PC-9 (cell line): ENCODE measurements around the gene TMEM14A. TPM values are rescaled to one million over a fixed set of nuclear protein-coding genes. Genes with fewer than 3 reads are reported as not detected.

Source experiments
- BruUV-seq: library from RNA; stranded (reverse); fragments of 400-500 nt; replicated peaks from 2 replicates; lab custom pipeline; 2021; lab: Mats Ljungman, UMichigan
- CTCF ChIA-PET: fragments of 300-600 bp; sonication (Branson Sonifier 250); formaldehyde crosslinking; loops from one replicate; lab custom pipeline; 2022; ENCODE audit warnings: antibody characterized with exemption; lab: Charles Lee
- POLR2A ChIA-PET: fragments of 300-600 bp; sonication (Branson Sonifier 250); formaldehyde crosslinking; loops from one replicate; lab custom pipeline; 2022; ENCODE audit warnings: antibody characterized with exemption; ENCODE audit not compliant: unreplicated experiment; lab: Charles Lee
- DNase-seq, 2 experiments: peaks; one replicate each; pipeline versions ENCODE4 v3.0.0 to v3.0.0-alpha.2; 2015 to 2022; ENCODE audit warnings: mixed read lengths in 1 of 2
- H2AFZ ChIP-seq: fragments of 200-600 bp; sonication (generic); 2 replicates; pipeline ENCODE4 v1.8.1; 2017; ENCODE audit warnings: antibody characterized with exemption
- H3F3A ChIP-seq: fragments of 200-600 bp; sonication (generic); 2 replicates; pipeline ENCODE4 v1.8.1; 2017; ENCODE audit warnings: antibody characterized with exemption, mild to moderate bottlenecking, low read depth; ENCODE audit not compliant: insufficient read depth
- H3K27ac ChIP-seq: fragments of 200-600 bp; sonication (generic); 2 replicates; pipeline ENCODE4 v1.6.1; 2016; ENCODE audit warnings: mixed run types
- H3K27me3 ChIP-seq: fragments of 200-600 bp; sonication (generic); 2 replicates; pipeline ENCODE4 v1.6.1; 2016; ENCODE audit warnings: low read depth, mixed run types; ENCODE audit not compliant: insufficient read depth
- H3K36me3 ChIP-seq: fragments of 200-600 bp; sonication (generic); 2 replicates; pipeline ENCODE4 v1.6.1; 2016; ENCODE audit warnings: low read depth, mixed run types
- H3K4me1 ChIP-seq: fragments of 200-600 bp; sonication (generic); replicated peaks from 2 replicates; pipeline ENCODE4 v1.6.1; 2016; ENCODE audit warnings: mixed run types; ENCODE audit not compliant: insufficient read depth
- H3K4me2 ChIP-seq: fragments of 200-600 bp; sonication (generic); 2 replicates; pipeline ENCODE4 v1.6.1; 2017; ENCODE audit warnings: mixed run types
- H3K4me3 ChIP-seq: fragments of 200-600 bp; sonication (generic); 2 replicates; pipeline ENCODE4 v1.6.1; 2016; ENCODE audit warnings: mixed run types
- H3K79me2 ChIP-seq: fragments of 200-600 bp; sonication (generic); 2 replicates; pipeline ENCODE4 v1.6.1; 2017; ENCODE audit warnings: low read depth, mixed run types
- H3K9me2 ChIP-seq: fragments of 200-600 bp; sonication (generic); 2 replicates; pipeline ENCODE4 v1.8.1; 2017; ENCODE audit warnings: mild to moderate bottlenecking; ENCODE audit not compliant: insufficient read depth
- H3K9me3 ChIP-seq: fragments of 200-600 bp; sonication (generic); 2 replicates; pipeline ENCODE4 v1.8.1; 2016; ENCODE audit warnings: low read depth; ENCODE audit not compliant: insufficient read depth
- H4K20me1 ChIP-seq: fragments of 200-600 bp; sonication (generic); 2 replicates; pipeline ENCODE4 v1.8.1; 2017; ENCODE audit not compliant: insufficient read depth
- CTCF ChIP-seq: fragments of 200-600 bp; sonication (generic); conservative IDR thresholded peaks from 2 replicates; pipeline ENCODE4 v1.6.1; 2017; ENCODE audit warnings: mixed run types, antibody characterized with exemption, mild to moderate bottlenecking, moderate library complexity
- EZH2 ChIP-seq: fragments of 200-600 bp; sonication (generic); IDR thresholded peaks from 2 replicates; pipeline ENCODE4 v1.8.0; 2017; ENCODE audit warnings: antibody characterized with exemption, low read depth
- intact Hi-C: fragments of 100-400 bp; cut with micrococcal nuclease; formaldehyde crosslinking; loops from one replicate; pipeline ENCODE4 v1.10.0; 2022; ENCODE audit not compliant: unreplicated experiment
- total RNA-seq: library from RNA; stranded (reverse); gene quantifications from 2 replicates; pipeline ENCODE4 v1.2.3, GENCODE V29; 2021

Gene TMEM14A
- total RNA-seq, 1 experiment from 2014 or later: 75.2 TPM

GRCh38 chr6:52636830-52637229 is 34.1 kb upstream of the TMEM14A start:
- H3K27me3 ChIP-seq: no peaks in the 10 kb centered on the region
- H3K9me2 ChIP-seq: no peaks in the 10 kb centered on the region
- H2AFZ ChIP-seq: no peak overlapping the region
- H3K9me3 ChIP-seq: no peaks in the 10 kb centered on the region
- BruUV-seq: no TSS peak
- intact Hi-C loops: no loop called here
- no peak overlapping the region for H3K4me2 ChIP-seq
- H3K27ac ChIP-seq: no peak overlapping the region
- no peaks in the 10 kb centered on the region for H3K4me1 ChIP-seq
- H3K36me3 ChIP-seq: no peaks in the 10 kb centered on the region
- ChIA-PET POLR2A (no interaction called here), CTCF (no interaction called here)
- no peaks in the 10 kb centered on the region for H3K79me2 ChIP-seq
- no peak overlapping the region for H3K4me3 ChIP-seq
- H3F3A ChIP-seq: no peaks in the 10 kb centered on the region
- no peaks in the 10 kb centered on the region for H4K20me1 ChIP-seq
- no peak for DNase-seq
- TF ChIP-seq EZH2 (no peak), CTCF (no peak)

GRCh38 chr6:52639493-52639892 is 31.4 kb upstream of the TMEM14A start:
- H3K4me2 ChIP-seq: no peak overlapping the region
- H3K27me3 ChIP-seq: no peaks in the 10 kb centered on the region
- no peak overlapping the region for H3K4me3 ChIP-seq
- no TSS peak for BruUV-seq
- ChIA-PET POLR2A (no interaction called here), CTCF (no interaction called here)
- H3K9me2 ChIP-seq: no peaks in the 10 kb centered on the region
- H3K79me2 ChIP-seq: no peaks in the 10 kb centered on the region
- no peaks in the 10 kb centered on the region for H3K9me3 ChIP-seq
- no peak for TF ChIP-seq CTCF
- no peak for TF ChIP-seq EZH2
- no peaks in the 10 kb centered on the region for H3K4me1 ChIP-seq
- no peak overlapping the region for H2AFZ ChIP-seq
- H4K20me1 ChIP-seq: no peaks in the 10 kb centered on the region
- intact Hi-C loops: no loop called here
- no peak overlapping the region for H3K27ac ChIP-seq
- no peaks in the 10 kb centered on the region for H3K36me3 ChIP-seq
- DNase-seq: no peak
- no peaks in the 10 kb centered on the region for H3F3A ChIP-seq

GRCh38 chr6:52640170-52640569 is 30.7 kb upstream of the TMEM14A start:
- TF ChIP-seq EZH2: no peak
- H3K36me3 ChIP-seq: no peaks in the 10 kb centered on the region
- ChIA-PET CTCF (interaction anchor here (0.6 kb wide), 1 partner anchor 948 kb away, joined by 3 read pairs; no protein-coding TSS in a partner anchor), POLR2A (no interaction called here)
- H3K27ac ChIP-seq: no peak overlapping the region
- intact Hi-C loops: no loop called here
- no peak overlapping the region for H3K4me2 ChIP-seq
- no peaks in the 10 kb centered on the region for H3F3A ChIP-seq
- H2AFZ ChIP-seq: no peak overlapping the region
- no peaks in the 10 kb centered on the region for H3K79me2 ChIP-seq
- no peaks in the 10 kb centered on the region for H3K27me3 ChIP-seq
- no peak overlapping the region for H3K4me3 ChIP-seq
- no peaks in the 10 kb centered on the region for H3K9me2 ChIP-seq
- H3K9me3 ChIP-seq: no peaks in the 10 kb centered on the region
- no peaks in the 10 kb centered on the region for H3K4me1 ChIP-seq
- no TSS peak for BruUV-seq
- no peaks in the 10 kb centered on the region for H4K20me1 ChIP-seq
- no peak for DNase-seq

- ChIA-PET POLR2A (no interaction called here), CTCF (no interaction called here)
- Histone ChIP-seq H2AFZ (no peak overlapping the region), H3K4me1 (no peaks in the 10 kb centered on the region), H3K4me3 (no peak overlapping the region), H3K36me3 (no peaks in the 10 kb centered on the region), H3F3A (no peaks in the 10 kb centered on the region), H3K27me3 (no peaks in the 10 kb centered on the region), H4K20me1 (no peaks in the 10 kb centered on the region), H3K27ac (no peak overlapping the region), H3K9me2 (no peaks in the 10 kb centered on the region), H3K79me2 (no peaks in the 10 kb centered on the region), H3K4me2 (no peak overlapping the region), H3K9me3 (no peaks in the 10 kb centered on the region)
- no peak for TF ChIP-seq CTCF
- no peak for TF ChIP-seq EZH2
- BruUV-seq: no TSS peak
- DNase-seq: no peak
- intact Hi-C loops: no loop called here
These were observed 30.0 kb upstream of the TMEM14A start for GRCh38 chr6:52640916-52641315.
